K562 (cell line): ENCODE results near the gene TIFAB. TPM values are rescaled to one million over a fixed set of nuclear protein-coding genes. Genes with fewer than 3 reads are reported as not detected.

Source experiments
- DPF2 ChIP-seq: fragments of 450-650 bp; IDR thresholded peaks from 2 replicates; pipeline ENCODE4 v1.6.1; 2016
- ESRRA ChIP-seq: fragments of 450-650 bp; IDR thresholded peaks from 2 replicates; pipeline ENCODE4 v1.6.1; 2014; ENCODE audit warnings: low read depth, mild to moderate bottlenecking, moderate library complexity, borderline replicate concordance
- MAZ ChIP-seq, 2 experiments: fragments of 450-650 bp in 1 of 2; sonication (generic) in 1 of 2; formaldehyde crosslinking; IDR thresholded peaks in 1 of 2; conservative IDR thresholded peaks in 1 of 2; 2 replicates each; pipeline versions ENCODE4 v1.4.0 to v1.5.0; 2020; ENCODE audit warnings: mild to moderate bottlenecking in 1 of 2, missing genetic modification reagents in 1 of 2
- SRSF9 ChIP-seq: fragments of 200-400 bp; formaldehyde crosslinking; IDR thresholded peaks from 2 replicates; pipeline ENCODE4 v1.6.1; 2017; ENCODE audit warnings: low read depth, low read length, borderline replicate concordance
- polyA plus RNA-seq, 8 experiments: library from polyadenylated mRNA; depleted of rRNA in 4 of 8; stranded (reverse) in 5 of 8; unstranded in 3 of 8; fragments of >200 nt; fragmentation: Nextera tagmentation in 2 of 8; fragmentation: Illumina TruSeq in 1 of 8; extraction: Ambion mirVana in 2 of 8; extraction: Trizol in 1 of 8; gene quantifications; 2 replicates each; pipeline versions ENCODE4 v1.2.1 to v1.2.3, GENCODE V29; 2011 to 2014; ENCODE audit warnings: inconsistent platforms in 1 of 8, missing spikeins in 1 of 8
- total RNA-seq, 7 experiments: library from RNA; depleted of rRNA in 6 of 7; stranded (reverse); fragments of >200 nt in 6 of 7; fragmentation: Illumina TruSeq in 2 of 7; extraction: Trizol in 2 of 7; gene quantifications; 2 replicates each; pipeline versions ENCODE4 v1.2.1 to v1.2.3, GENCODE V29; 2011 to 2021; ENCODE audit warnings: low replicate concordance in 1 of 7
- TF ChIP-seq, protein P1 (sequence below), 2 experiments: fragments of 450-650 bp in 1 of 2; sonication (generic) in 1 of 2; formaldehyde crosslinking in 1 of 2; IDR thresholded peaks; 2 replicates each; pipeline versions ENCODE4 v1.7.1 to v1.9.0; 2016 to 2022; ENCODE audit warnings: inconsistent platforms in 1 of 2, mild to moderate bottlenecking in 1 of 2, missing genetic modification reagents in 1 of 2
- TF ChIP-seq, protein P2 (sequence below): fragments of 450-650 bp; IDR thresholded peaks from 2 replicates; pipeline ENCODE4 v1.6.1; 2017; ENCODE audit warnings: antibody characterized with exemption, mild to moderate bottlenecking
- TF ChIP-seq, protein P3 (sequence below): sonication (generic); formaldehyde crosslinking; IDR thresholded peaks from 2 replicates; pipeline ENCODE4 v1.8.1; 2023; ENCODE audit warnings: missing genetic modification reagents, mild to moderate bottlenecking, borderline replicate concordance

TIFAB gene
- total and polyA plus RNA-seq, 9 of the 15 experiments (the other 6 are each of a cell fraction or from before 2014, with no cell fraction given) = not detected

DNA sequence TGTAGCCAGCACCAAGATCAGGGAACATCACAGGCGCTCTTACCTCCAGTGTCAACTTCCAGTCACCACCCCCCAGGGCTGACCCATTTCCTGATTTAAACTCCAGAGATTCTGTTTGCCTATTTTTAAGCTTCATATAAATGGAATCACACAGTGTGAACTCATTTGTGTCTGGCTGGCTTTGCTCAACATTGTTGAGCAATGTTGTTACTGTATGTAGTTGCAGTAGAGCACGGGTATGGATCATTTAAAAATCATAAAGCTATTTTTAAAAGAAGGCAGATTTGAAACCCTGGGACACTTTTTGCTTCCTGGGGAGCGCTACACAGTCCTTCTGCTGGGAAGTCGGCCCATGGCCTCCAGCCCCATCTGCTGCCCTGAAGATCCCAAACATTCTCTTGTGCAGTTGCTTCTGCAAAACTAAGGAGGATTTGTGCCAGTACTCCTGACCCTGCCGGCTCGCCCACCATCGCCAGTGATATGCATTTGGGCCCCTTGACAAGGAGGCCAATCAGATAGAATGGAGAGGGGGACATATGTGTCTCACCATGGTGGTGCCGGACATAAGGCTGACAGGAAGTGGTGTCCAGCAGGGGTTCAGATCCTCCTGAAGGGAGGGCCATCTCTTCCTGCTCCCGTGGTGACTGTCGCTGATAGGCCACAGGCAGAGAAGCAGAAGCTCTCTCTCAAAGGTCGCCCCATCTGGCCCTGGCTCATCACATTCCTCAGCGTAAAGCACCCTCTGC lies 18.3 kb downstream of the TIFAB start (continued):
- TF ChIP-seq, protein P1, sequence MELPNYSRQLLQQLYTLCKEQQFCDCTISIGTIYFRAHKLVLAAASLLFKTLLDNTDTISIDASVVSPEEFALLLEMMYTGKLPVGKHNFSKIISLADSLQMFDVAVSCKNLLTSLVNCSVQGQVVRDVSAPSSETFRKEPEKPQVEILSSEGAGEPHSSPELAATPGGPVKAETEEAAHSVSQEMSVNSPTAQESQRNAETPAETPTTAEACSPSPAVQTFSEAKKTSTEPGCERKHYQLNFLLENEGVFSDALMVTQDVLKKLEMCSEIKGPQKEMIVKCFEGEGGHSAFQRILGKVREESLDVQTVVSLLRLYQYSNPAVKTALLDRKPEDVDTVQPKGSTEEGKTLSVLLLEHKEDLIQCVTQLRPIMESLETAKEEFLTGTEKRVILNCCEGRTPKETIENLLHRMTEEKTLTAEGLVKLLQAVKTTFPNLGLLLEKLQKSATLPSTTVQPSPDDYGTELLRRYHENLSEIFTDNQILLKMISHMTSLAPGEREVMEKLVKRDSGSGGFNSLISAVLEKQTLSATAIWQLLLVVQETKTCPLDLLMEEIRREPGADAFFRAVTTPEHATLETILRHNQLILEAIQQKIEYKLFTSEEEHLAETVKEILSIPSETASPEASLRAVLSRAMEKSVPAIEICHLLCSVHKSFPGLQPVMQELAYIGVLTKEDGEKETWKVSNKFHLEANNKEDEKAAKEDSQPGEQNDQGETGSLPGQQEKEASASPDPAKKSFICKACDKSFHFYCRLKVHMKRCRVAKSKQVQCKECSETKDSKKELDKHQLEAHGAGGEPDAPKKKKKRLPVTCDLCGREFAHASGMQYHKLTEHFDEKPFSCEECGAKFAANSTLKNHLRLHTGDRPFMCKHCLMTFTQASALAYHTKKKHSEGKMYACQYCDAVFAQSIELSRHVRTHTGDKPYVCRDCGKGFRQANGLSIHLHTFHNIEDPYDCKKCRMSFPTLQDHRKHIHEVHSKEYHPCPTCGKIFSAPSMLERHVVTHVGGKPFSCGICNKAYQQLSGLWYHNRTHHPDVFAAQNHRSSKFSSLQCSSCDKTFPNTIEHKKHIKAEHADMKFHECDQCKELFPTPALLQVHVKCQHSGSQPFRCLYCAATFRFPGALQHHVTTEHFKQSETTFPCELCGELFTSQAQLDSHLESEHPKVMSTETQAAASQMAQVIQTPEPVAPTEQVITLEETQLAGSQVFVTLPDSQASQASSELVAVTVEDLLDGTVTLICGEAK (IDR thresholded peaks at IDR 0.05) = peak; percentile 65
- TF ChIP-seq, protein P1 (CRISPR knock-in tag; IDR thresholded peaks at IDR 0.05) = no peak
- TF ChIP-seq DPF2 (no peak), ESRRA (no peak), SRSF9 (no peak), MAZ (CRISPR knock-in tag; conservative IDR thresholded peaks at IDR 0.05 in 1 of 2, IDR thresholded peaks at IDR 0.05 in 1 of 2) (peak in 1 of 2 experiments; percentile 43; a peak in 1 of 4 replicates)
- TF ChIP-seq, protein P2, sequence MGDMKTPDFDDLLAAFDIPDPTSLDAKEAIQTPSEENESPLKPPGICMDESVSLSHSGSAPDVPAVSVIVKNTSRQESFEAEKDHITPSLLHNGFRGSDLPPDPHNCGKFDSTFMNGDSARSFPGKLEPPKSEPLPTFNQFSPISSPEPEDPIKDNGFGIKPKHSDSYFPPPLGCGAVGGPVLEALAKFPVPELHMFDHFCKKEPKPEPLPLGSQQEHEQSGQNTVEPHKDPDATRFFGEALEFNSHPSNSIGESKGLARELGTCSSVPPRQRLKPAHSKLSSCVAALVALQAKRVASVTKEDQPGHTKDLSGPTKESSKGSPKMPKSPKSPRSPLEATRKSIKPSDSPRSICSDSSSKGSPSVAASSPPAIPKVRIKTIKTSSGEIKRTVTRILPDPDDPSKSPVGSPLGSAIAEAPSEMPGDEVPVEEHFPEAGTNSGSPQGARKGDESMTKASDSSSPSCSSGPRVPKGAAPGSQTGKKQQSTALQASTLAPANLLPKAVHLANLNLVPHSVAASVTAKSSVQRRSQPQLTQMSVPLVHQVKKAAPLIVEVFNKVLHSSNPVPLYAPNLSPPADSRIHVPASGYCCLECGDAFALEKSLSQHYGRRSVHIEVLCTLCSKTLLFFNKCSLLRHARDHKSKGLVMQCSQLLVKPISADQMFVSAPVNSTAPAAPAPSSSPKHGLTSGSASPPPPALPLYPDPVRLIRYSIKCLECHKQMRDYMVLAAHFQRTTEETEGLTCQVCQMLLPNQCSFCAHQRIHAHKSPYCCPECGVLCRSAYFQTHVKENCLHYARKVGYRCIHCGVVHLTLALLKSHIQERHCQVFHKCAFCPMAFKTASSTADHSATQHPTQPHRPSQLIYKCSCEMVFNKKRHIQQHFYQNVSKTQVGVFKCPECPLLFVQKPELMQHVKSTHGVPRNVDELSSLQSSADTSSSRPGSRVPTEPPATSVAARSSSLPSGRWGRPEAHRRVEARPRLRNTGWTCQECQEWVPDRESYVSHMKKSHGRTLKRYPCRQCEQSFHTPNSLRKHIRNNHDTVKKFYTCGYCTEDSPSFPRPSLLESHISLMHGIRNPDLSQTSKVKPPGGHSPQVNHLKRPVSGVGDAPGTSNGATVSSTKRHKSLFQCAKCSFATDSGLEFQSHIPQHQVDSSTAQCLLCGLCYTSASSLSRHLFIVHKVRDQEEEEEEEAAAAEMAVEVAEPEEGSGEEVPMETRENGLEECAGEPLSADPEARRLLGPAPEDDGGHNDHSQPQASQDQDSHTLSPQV = 0 out of 2 replicates have a peak, but pooled peaks have one; percentile 20
- TF ChIP-seq, protein P3, sequence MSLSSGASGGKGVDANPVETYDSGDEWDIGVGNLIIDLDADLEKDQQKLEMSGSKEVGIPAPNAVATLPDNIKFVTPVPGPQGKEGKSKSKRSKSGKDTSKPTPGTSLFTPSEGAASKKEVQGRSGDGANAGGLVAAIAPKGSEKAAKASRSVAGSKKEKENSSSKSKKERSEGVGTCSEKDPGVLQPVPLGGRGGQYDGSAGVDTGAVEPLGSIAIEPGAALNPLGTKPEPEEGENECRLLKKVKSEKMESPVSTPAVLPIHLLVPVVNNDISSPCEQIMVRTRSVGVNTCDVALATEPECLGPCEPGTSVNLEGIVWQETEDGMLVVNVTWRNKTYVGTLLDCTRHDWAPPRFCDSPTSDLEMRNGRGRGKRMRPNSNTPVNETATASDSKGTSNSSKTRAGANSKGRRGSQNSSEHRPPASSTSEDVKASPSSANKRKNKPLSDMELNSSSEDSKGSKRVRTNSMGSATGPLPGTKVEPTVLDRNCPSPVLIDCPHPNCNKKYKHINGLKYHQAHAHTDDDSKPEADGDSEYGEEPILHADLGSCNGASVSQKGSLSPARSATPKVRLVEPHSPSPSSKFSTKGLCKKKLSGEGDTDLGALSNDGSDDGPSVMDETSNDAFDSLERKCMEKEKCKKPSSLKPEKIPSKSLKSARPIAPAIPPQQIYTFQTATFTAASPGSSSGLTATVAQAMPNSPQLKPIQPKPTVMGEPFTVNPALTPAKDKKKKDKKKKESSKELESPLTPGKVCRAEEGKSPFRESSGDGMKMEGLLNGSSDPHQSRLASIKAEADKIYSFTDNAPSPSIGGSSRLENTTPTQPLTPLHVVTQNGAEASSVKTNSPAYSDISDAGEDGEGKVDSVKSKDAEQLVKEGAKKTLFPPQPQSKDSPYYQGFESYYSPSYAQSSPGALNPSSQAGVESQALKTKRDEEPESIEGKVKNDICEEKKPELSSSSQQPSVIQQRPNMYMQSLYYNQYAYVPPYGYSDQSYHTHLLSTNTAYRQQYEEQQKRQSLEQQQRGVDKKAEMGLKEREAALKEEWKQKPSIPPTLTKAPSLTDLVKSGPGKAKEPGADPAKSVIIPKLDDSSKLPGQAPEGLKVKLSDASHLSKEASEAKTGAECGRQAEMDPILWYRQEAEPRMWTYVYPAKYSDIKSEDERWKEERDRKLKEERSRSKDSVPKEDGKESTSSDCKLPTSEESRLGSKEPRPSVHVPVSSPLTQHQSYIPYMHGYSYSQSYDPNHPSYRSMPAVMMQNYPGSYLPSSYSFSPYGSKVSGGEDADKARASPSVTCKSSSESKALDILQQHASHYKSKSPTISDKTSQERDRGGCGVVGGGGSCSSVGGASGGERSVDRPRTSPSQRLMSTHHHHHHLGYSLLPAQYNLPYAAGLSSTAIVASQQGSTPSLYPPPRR (CRISPR knock-in tag) = no peak
